Cardiac fibroblast (primary cell): ENCODE measurements around the gene TCF7L1.

Source experiments
- DNase-seq, 2 donors: peaks; one replicate each; pipeline versions ENCODE4 v3.0.0 to v3.0.0-alpha.2; 2010; ENCODE audit warnings: low read depth in 2 of 2
- H3K4me3 ChIP-seq, 2 donors: replicated peaks in 1 of 2; 1 replicate in 1 of 2; 2 replicates in 1 of 2; pipeline ENCODE4 v1.5.1; 2011; ENCODE audit warnings: low read depth in 2 of 2, low read length in 2 of 2, mild to moderate bottlenecking in 2 of 2, moderate library complexity in 1 of 2
- TF ChIP-seq, protein P1 (sequence below): IDR thresholded peaks from one replicate; pipeline ENCODE4 v1.5.1; 2011; ENCODE audit warnings: low read depth, mild to moderate bottlenecking, low read length, inconsistent platforms

The TCF7L1 gene, protein sequence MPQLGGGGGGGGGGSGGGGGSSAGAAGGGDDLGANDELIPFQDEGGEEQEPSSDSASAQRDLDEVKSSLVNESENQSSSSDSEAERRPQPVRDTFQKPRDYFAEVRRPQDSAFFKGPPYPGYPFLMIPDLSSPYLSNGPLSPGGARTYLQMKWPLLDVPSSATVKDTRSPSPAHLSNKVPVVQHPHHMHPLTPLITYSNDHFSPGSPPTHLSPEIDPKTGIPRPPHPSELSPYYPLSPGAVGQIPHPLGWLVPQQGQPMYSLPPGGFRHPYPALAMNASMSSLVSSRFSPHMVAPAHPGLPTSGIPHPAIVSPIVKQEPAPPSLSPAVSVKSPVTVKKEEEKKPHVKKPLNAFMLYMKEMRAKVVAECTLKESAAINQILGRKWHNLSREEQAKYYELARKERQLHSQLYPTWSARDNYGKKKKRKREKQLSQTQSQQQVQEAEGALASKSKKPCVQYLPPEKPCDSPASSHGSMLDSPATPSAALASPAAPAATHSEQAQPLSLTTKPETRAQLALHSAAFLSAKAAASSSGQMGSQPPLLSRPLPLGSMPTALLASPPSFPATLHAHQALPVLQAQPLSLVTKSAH

DNA sequence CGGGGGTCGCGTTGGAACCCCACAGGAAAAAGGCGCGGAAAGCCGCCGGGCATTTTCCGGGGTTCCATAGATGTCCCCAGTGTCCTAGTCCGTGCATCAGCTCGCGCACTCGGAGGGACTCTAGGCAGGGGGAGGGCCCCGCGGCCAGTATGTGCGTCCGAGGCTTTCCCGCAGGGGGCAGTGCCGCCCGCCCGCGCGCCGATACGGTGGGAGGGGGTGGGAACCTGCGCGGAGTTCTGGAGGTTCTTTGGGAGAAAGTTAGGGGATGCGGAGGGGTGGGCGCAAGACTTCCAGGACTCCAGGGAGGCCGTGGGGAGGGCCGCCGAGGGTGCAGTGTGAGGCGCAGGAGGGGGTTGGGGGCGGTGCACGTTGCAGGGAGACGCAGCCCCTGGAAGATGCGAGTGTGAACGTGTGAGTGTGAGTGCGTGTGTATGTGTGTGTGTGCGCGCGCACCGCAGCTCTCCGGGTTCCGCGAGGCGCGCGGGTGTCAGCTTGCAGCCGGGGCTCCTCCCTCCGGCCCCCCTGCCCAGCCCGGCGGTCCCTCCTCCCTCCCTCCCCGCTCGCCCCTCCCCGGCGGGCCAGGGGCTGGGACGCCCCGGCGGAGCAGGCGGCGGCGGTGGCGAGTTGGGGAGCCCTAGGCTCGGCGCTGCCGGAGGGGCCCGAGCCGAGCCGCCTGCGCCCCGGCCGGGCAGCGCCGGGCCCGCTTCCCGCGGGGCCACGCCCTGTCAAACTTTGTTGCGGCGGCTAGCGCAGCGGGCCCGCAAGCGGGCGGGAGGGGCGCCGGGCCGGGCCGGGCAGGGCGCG, at the start of gene TCF7L1:
Gene TCF7L1, plus strand, starts transcription at position 559 of the 804 bp plus-strand sequence. CDS start 293 bp downstream, outside the sequence.
- H3K4me3 ChIP-seq = peak within 1 kb of the TSS; percentile 75 to 82
- peak; percentile 74 to 94 for DNase-seq
- TF ChIP-seq, protein P1, sequence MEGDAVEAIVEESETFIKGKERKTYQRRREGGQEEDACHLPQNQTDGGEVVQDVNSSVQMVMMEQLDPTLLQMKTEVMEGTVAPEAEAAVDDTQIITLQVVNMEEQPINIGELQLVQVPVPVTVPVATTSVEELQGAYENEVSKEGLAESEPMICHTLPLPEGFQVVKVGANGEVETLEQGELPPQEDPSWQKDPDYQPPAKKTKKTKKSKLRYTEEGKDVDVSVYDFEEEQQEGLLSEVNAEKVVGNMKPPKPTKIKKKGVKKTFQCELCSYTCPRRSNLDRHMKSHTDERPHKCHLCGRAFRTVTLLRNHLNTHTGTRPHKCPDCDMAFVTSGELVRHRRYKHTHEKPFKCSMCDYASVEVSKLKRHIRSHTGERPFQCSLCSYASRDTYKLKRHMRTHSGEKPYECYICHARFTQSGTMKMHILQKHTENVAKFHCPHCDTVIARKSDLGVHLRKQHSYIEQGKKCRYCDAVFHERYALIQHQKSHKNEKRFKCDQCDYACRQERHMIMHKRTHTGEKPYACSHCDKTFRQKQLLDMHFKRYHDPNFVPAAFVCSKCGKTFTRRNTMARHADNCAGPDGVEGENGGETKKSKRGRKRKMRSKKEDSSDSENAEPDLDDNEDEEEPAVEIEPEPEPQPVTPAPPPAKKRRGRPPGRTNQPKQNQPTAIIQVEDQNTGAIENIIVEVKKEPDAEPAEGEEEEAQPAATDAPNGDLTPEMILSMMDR = peak; percentile 89

DNA sequence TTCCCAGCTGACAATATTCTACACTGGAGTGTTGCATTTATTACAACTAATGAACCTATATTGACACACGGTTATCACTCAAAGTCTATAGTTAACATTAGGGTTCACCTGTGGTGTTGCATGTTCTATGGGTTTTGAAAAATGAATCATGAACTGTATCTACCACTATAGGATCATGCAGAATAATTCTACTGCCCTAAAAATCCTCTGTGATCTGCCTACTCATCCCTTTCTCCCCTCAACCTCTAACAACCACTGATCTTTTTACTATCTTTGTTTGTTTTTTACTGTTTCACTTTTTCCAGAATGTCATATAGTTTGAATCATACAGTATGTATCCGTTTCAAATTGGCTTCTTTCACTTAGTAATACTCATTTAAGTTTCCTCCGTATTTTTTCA, 47.6 kb upstream of the TCF7L1 start:
- no peak overlapping the region for H3K4me3 ChIP-seq
- TF ChIP-seq, protein P1 = no peak
- DNase-seq = no peak

DNA sequence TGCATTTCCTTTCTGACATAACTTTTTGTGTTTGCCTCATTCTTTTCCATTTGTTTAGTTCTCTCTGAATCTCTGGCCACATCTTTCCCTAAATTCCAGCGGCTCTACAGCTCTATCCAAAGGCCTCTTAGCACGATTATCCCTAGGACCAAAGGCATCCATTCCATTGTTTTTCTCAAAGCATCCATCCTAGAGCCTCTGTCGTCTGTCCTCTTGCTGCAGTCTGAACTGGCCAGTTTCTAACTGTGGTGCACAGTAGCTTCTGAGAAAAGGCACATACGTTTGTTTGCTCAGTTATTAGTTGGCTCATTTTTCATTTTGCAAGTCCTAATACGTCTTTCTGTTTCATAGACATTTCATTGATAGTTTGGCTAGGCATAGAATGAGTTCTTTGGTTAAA, 45.7 kb upstream of the TCF7L1 start:
- TF ChIP-seq, protein P1 = no peak
- DNase-seq = no peak
- H3K4me3 ChIP-seq = no peak overlapping the region

DNA sequence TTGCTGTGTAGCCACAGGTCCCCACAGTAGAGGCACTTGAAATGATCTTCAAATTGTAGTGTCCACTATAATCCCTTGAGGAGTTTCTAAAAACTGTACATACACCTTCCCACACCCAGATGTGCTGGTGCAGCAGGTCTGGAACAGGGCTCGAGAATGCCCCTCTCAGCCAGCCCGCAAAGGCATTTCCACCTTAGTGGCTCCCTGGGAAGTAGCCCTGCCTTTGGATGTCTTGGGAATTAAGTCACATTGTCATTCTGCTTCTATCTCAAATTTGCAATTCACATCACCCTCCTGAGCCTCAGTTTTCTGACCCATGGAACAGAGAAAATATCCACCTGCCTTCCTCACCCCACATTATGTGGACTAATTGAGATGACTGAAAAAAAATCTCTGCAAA, 44.3 kb upstream of the TCF7L1 start:
- no peak overlapping the region for H3K4me3 ChIP-seq
- no peak for DNase-seq
- TF ChIP-seq, protein P1 = no peak

DNA sequence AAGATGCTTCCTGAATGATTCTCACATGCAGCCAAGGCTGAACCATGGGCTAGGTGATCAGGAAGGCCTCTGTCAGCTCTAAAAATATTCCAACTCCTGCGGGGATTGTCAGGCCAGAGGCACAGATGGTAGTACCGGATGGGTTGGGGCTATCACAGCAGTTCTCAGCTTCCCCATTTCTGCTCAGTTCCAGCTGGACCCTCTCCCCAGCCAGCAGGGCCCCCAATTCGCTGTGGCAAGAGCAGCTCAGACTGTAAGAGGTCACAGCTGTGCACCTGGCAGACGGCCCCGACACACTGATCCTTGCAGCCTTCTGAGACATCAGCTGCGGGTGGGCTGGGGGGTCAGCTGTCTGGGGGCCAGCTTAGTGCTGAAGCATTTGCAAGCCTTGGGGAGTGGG, 43.6 kb upstream of the TCF7L1 start:
- H3K4me3 ChIP-seq = no peak overlapping the region
- TF ChIP-seq, protein P1 = no peak
- no peak for DNase-seq

DNA sequence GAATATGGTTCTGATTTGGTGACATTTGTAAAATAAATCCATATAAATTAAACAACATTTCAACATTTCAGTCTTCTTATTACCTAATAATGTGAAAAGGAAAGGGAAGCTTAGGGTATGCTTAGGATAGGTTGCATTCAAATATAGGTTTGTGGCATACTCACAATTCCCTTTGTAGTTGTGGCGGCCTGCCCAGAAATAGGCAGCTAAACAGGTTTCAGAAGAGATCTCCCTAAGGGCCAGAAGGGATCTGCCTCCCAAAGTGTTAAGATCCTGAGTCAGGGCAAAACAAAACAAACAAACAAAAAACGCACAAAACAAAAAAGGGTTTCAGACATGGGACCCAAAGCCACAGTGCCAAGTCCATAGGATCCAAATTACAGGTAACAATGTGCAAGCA, 41.4 kb upstream of the TCF7L1 start:
- TF ChIP-seq, protein P1 = no peak
- H3K4me3 ChIP-seq = no peak overlapping the region
- DNase-seq = no peak
